Ovary (tissue), 9 donors: ENCODE measurements around the gene ARID5B. TPM values are rescaled to one million over a fixed set of nuclear protein-coding genes. Genes with fewer than 3 reads are reported as not detected.
A peak's percentile ranks its signal among the peaks of the same experiment; 100 is the strongest.

Experiments
- DNase-seq, 5 donors: peaks; one replicate each; pipeline ENCODE4 v3.0.0-alpha.2; 2019 to 2020
- H3K27ac ChIP-seq, 2 donors: fragments of 200-600 bp; one replicate each; pipeline versions ENCODE4 v1.5.1 to v1.8.0; 2019 to 2022
- H3K27me3 ChIP-seq: fragments of 200-600 bp; one replicate; pipeline ENCODE4 v1.8.0; 2022
- H3K36me3 ChIP-seq: fragments of 200-600 bp; sonication (generic); one replicate; pipeline ENCODE4 v1.5.1; 2019
- H3K4me1 ChIP-seq: one replicate; pipeline ENCODE4 v1.8.1; 2013; ENCODE audit warnings: mild to moderate bottlenecking, moderate library complexity; ENCODE audit not compliant: insufficient read depth
- H3K4me3 ChIP-seq: fragments of 200-600 bp; sonication (generic); one replicate; pipeline ENCODE4 v1.5.1; 2017
- H3K9me3 ChIP-seq, 2 donors: fragments of 200-600 bp in 1 of 2; sonication (generic) in 1 of 2; one replicate each; pipeline versions ENCODE4 v1.5.1 to v1.8.1; 2013 to 2019; ENCODE audit warnings: mild to moderate bottlenecking in 1 of 2, moderate library complexity in 1 of 2
- EP300 ChIP-seq: sonication (generic); formaldehyde crosslinking; IDR thresholded peaks from one replicate; pipeline ENCODE4 v1.6.1; 2017; ENCODE audit warnings: antibody characterized with exemption
- POLR2A ChIP-seq: fragments of 450-650 bp; IDR thresholded peaks from one replicate; pipeline ENCODE4 v1.6.1; 2017; ENCODE audit warnings: antibody characterized with exemption, mild to moderate bottlenecking, moderate library complexity
- WGBS, 3 donors: extraction: QIAGEN DNeasy Blood & Tissue Kit in 1 of 3; methylation state at CpG; one replicate each; pipeline versions ENCODE4 v1.1.5 to v1.1.7; 2013 to 2017; 5-methylcytosine and 5-hydroxymethylcytosine counted together
- intact Hi-C, 4 donors: fragments of 100-400 bp; cut with DNase I; formaldehyde crosslinking; loops; one replicate each; pipeline versions ENCODE4 v1.11.0 to v1.15.1; 2022 to 2023
- polyA plus RNA-seq, 2 donors: library from polyadenylated mRNA; stranded (reverse); fragments of 200-250 nt in 1 of 2; fragments of 350-450 nt in 1 of 2; fragmentation: Illumina TruSeq in 1 of 2; extraction: RNeasy Lipid Tissue Mini Kit (QIAGEN cat#74804) in 1 of 2; gene quantifications; one replicate each; pipeline ENCODE4 v1.2.3, GENCODE V29; 2013 to 2014
- total RNA-seq, 7 donors: library from RNA; depleted of rRNA in 2 of 7; stranded (reverse); fragments of >200 nt in 2 of 7; fragmentation: NEBNext Ultra II Directional in 3 of 7; extraction: Animal tissue kit (Norgen Biotek cat#: 25700) in 3 of 7; gene quantifications; one replicate each; pipeline versions ENCODE4 v1.1.0 to v1.2.4, GENCODE V29; 2016 to 2023
- TF ChIP-seq, protein P1 (sequence below), 3 donors: fragments of 450-650 bp in 2 of 3; fragments of 200-600 bp in 1 of 3; IDR thresholded peaks; one replicate each; pipeline versions ENCODE4 v1.5.1 to v1.8.0; 2016 to 2022; ENCODE audit warnings: antibody characterized with exemption in 3 of 3, mild to moderate bottlenecking in 1 of 3
- donor health status: DM: no; HTN: no; CAD: no; lungs with moderate emphysema.
- donor health status: DM: no; HTN: no; CAD: no.
- donor health status: Bipolar disorder and iron deficiency.
- donor health status: DM: yes; HTN: yes; CAD: no.
- donor health status: DM: no; HTN: no; CAD: no.
- donor health status: DM: yes; HTN: yes; CAD: no.

Gene ARID5B
- total and polyA plus RNA-seq, 9 donors: 18.3 to 61.8 (median 28.3) TPM

GRCh38 chr10:61989995-61990760, 88.7 kb downstream of the ARID5B start:
- Histone ChIP-seq H3K4me1 (peaks cover 10% of the 10 kb centered on the region), H3K36me3 (no peaks in the 10 kb centered on the region)
- 94 to 97% (median 96%) methylated on average over 4 of the region's 4 CpGs for WGBS, 3 donors

DNA sequence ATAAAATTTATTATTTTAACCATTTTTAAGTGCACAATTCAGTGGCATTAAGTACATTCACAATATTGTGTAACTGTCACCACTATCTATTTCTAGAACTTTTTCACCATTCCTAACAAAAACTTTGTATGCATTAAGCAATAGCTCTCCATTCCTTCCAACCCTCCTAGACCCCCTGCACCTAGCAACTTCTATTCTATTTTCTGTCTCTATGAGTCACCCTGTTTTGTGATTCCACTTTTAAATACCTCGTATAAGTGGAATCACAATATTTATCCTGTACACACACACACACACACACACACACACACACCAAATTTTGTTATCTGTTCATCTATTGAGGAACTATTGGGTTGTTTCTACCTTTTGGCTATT, 89.2 kb downstream of the ARID5B start:
- Histone ChIP-seq H3K36me3 (no peaks in the 10 kb centered on the region), H3K27ac (no peak overlapping the region), H3K9me3 (no peaks in the 10 kb centered on the region), H3K4me3 (no peak overlapping the region), H3K27me3 (no peaks in the 10 kb centered on the region), H3K4me1 (peaks cover 11% of the 10 kb centered on the region)
- TF ChIP-seq, protein P1, sequence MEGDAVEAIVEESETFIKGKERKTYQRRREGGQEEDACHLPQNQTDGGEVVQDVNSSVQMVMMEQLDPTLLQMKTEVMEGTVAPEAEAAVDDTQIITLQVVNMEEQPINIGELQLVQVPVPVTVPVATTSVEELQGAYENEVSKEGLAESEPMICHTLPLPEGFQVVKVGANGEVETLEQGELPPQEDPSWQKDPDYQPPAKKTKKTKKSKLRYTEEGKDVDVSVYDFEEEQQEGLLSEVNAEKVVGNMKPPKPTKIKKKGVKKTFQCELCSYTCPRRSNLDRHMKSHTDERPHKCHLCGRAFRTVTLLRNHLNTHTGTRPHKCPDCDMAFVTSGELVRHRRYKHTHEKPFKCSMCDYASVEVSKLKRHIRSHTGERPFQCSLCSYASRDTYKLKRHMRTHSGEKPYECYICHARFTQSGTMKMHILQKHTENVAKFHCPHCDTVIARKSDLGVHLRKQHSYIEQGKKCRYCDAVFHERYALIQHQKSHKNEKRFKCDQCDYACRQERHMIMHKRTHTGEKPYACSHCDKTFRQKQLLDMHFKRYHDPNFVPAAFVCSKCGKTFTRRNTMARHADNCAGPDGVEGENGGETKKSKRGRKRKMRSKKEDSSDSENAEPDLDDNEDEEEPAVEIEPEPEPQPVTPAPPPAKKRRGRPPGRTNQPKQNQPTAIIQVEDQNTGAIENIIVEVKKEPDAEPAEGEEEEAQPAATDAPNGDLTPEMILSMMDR (IDR thresholded peaks at IDR 0.05): no peak
- TF ChIP-seq POLR2A: no peak
- no peak for TF ChIP-seq EP300
- WGBS, 3 donors: 54 to 80% (median 69%) methylated on average over 1 of the region's 1 CpG
- intact Hi-C loops: loop anchor here in 1 of 4 donors (10.0 kb wide), 1 partner anchor 86 kb away; the partner anchor contains the start of gene ARID5B
- no peak for DNase-seq

More at GRCh38 chr10:61989995-61990760, 88.7 kb downstream of the ARID5B start:
- intact Hi-C loops: loop anchor here in 1 of 4 donors (10.0 kb wide), 1 partner anchor 85 kb away; the partner anchor contains the start of gene ARID5B
- H3K4me3 ChIP-seq: no peak overlapping the region
- no peaks in the 10 kb centered on the region for H3K27me3 ChIP-seq
- no peaks in the 10 kb centered on the region for H3K9me3 ChIP-seq
- no peak for TF ChIP-seq POLR2A
- no peak for TF ChIP-seq EP300
- TF ChIP-seq, protein P1 (IDR thresholded peaks at IDR 0.05): no peak
- DNase-seq: no peak
- H3K27ac ChIP-seq: no peak overlapping the region

- no peaks in the 10 kb centered on the region for H3K36me3 ChIP-seq
- intact Hi-C loops: loop anchor here in 1 of 4 donors (10.0 kb wide), 1 partner anchor 86 kb away; the partner anchor contains the start of gene ARID5B
- no peak overlapping the region for H3K4me3 ChIP-seq
- H3K4me1 ChIP-seq: peaks cover 11% of the 10 kb centered on the region
- H3K9me3 ChIP-seq: no peaks in the 10 kb centered on the region
- TF ChIP-seq EP300 (no peak), POLR2A (no peak)
- TF ChIP-seq, protein P1 (IDR thresholded peaks at IDR 0.05): no peak
- DNase-seq: no peak
- no peak overlapping the region for H3K27ac ChIP-seq
- H3K27me3 ChIP-seq: no peaks in the 10 kb centered on the region
These were observed 89.7 kb downstream of the ARID5B start for GRCh38 chr10:61991166-61991565.

DNA sequence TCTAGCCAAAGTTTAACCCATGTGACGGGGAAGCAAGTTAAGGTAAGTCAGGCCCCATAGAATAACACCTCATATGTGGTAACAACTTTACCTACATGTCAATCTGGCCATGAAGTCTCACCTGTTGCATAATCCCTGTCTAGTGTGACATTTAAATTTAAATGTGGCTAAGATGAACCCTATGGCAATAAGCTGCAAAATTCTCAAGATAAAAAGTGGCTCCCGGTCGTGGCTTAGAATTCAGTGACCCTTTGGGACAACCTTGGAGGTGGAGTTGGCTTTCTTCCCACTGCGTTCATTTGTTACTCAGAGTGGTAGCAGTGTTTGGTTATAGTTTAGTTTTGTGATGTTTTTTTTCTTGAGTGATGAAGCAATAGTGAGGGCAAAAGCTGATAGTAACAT, 90.6 kb downstream of the ARID5B start:
- Histone ChIP-seq H3K27ac (no peak overlapping the region), H3K36me3 (no peaks in the 10 kb centered on the region), H3K27me3 (no peaks in the 10 kb centered on the region), H3K4me1 (peaks cover 8% of the 10 kb centered on the region), H3K9me3 (no peaks in the 10 kb centered on the region), H3K4me3 (no peak overlapping the region)
- TF ChIP-seq, protein P1 (IDR thresholded peaks at IDR 0.05): no peak
- no peak for TF ChIP-seq POLR2A
- TF ChIP-seq EP300: no peak
- WGBS, 3 donors: 32 to 34% (median 33%) methylated on average over 4 of the region's 4 CpGs
- peak in 2 of 5 donors; percentile 31 to 33 for DNase-seq
- intact Hi-C loops: loop anchor here in 1 of 4 donors (10.0 kb wide), 1 partner anchor 87 kb away; the partner anchor contains the start of gene ARID5B
